NCI-H1105 treated with DMSO at 0.1 percent for 48 hours (cell line): ENCODE data around the gene DHX38.

Experiments
- DNase-seq: peaks from one replicate; lab custom pipeline; 2025; lab: John Stamatoyannopoulos, UW

The DHX38 gene

GRCh38 chr16:72122916-72123315 is 29.3 kb downstream of the DHX38 start:
- DNase-seq: no peak

- DNase-seq: no peak
Measured at GRCh38 chr16:72123426-72123825, 29.8 kb downstream of the DHX38 start.

GRCh38 chr16:72124148-72124547 is 30.5 kb downstream of the DHX38 start:
- no peak for DNase-seq

- DNase-seq: peak; percentile 51
Measured at GRCh38 chr16:72124761-72125634, 31.4 kb downstream of the DHX38 start.

GRCh38 chr16:72125635-72126428 is 32.2 kb downstream of the DHX38 start:
- DNase-seq: no peak

- no peak for DNase-seq
Measured at GRCh38 chr16:72126429-72126765, 32.8 kb downstream of the DHX38 start.

- no peak for DNase-seq
Measured at GRCh38 chr16:72128701-72129100, 35.1 kb downstream of the DHX38 start.

GRCh38 chr16:72129976-72130656 is 36.5 kb downstream of the DHX38 start:
- DNase-seq: no peak

- DNase-seq: no peak
Measured at GRCh38 chr16:72131036-72131435, 37.4 kb downstream of the DHX38 start.

GRCh38 chr16:72132726-72133125 is 39.1 kb downstream of the DHX38 start:
- no peak for DNase-seq

- DNase-seq: no peak
Measured at GRCh38 chr16:72134507-72134906, 40.9 kb downstream of the DHX38 start.

GRCh38 chr16:72137380-72138063 is 43.9 kb downstream of the DHX38 start:
- DNase-seq: no peak

GRCh38 chr16:72138064-72138572 is 44.5 kb downstream of the DHX38 start:
- DNase-seq: no peak

- no peak for DNase-seq
Measured at GRCh38 chr16:72139908-72140307, 46.3 kb downstream of the DHX38 start.

- DNase-seq: no peak
Measured at GRCh38 chr16:72142476-72142875, 48.8 kb downstream of the DHX38 start.

- DNase-seq: no peak
Measured at GRCh38 chr16:72149676-72150464, 56.2 kb downstream of the DHX38 start.

- DNase-seq: no peak
Measured at GRCh38 chr16:72159386-72159785, 65.7 kb downstream of the DHX38 start.

- no peak for DNase-seq
Measured at GRCh38 chr16:72159801-72160200, 66.2 kb downstream of the DHX38 start.

- DNase-seq: no peak
Measured at GRCh38 chr16:72162105-72162692, 68.6 kb downstream of the DHX38 start.
